ENCODE measurements around the gene DNAJC6.

DNA sequence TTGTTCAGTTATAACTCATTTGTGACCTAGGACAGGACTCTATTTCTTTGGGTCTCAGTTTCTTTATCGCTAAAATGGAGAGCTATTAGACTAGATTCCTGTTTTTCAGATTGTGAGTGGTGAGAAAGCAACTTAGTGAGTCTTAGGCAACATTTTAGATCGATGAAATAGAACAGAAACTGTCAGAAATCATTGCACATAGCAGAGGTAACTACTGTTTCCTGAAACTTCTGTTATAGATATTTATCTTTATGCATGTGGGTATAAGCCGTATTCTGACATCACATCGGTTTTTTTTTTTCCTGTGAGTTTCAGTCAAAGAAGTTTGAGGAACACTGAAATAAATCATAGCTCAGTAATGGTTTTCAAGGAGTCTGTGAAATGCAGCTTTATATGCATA is 42.1 kb upstream of the DNAJC6 start:
- TF ChIP-seq RCOR1 (IDR thresholded peaks at IDR 0.05; ENCODE audit: low read depth, low read length) (no peak), POLR2A (IDR thresholded peaks at IDR 0.05; ENCODE audit: low read length) (no peak), CHD2 (IDR thresholded peaks at IDR 0.05; ENCODE audit: low read length, partially characterized antibody) (no peak), RFX5 (IDR thresholded peaks at IDR 0.05) (no peak), SREBF2 (IDR thresholded peaks at IDR 0.05) (no peak), KDM1A (IDR thresholded peaks at IDR 0.05; ENCODE audit: low read depth) (no peak), JUNB (IDR thresholded peaks at IDR 0.05) (no peak), BCL3 (IDR thresholded peaks at IDR 0.05) (no peak), PHF8 (IDR thresholded peaks at IDR 0.05; ENCODE audit: borderline replicate concordance, low read depth) (no peak), EP300 (IDR thresholded peaks at IDR 0.05) (no peak), KDM5A (IDR thresholded peaks at IDR 0.05) (no peak), RNF2 (IDR thresholded peaks at IDR 0.05; ENCODE audit: borderline replicate concordance, low read depth) (no peak), NR3C1 (IDR thresholded peaks at IDR 0.05) (no peak)
- TF ChIP-seq, protein P1, sequence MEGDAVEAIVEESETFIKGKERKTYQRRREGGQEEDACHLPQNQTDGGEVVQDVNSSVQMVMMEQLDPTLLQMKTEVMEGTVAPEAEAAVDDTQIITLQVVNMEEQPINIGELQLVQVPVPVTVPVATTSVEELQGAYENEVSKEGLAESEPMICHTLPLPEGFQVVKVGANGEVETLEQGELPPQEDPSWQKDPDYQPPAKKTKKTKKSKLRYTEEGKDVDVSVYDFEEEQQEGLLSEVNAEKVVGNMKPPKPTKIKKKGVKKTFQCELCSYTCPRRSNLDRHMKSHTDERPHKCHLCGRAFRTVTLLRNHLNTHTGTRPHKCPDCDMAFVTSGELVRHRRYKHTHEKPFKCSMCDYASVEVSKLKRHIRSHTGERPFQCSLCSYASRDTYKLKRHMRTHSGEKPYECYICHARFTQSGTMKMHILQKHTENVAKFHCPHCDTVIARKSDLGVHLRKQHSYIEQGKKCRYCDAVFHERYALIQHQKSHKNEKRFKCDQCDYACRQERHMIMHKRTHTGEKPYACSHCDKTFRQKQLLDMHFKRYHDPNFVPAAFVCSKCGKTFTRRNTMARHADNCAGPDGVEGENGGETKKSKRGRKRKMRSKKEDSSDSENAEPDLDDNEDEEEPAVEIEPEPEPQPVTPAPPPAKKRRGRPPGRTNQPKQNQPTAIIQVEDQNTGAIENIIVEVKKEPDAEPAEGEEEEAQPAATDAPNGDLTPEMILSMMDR (IDR thresholded peaks at IDR 0.05), result no peak

Data from A549 (cell line).